Lung (tissue), 12 donors: Measurements from ENCODE around the gene C10orf95. TPM values are rescaled to one million over a fixed set of nuclear protein-coding genes. Genes with fewer than 3 reads are reported as not detected.

ENCODE experiments used
- ATAC-seq: fragments of 200-7000 bp; cut with Tn5 transposase; one replicate; pipeline ENCODE4 v1.9.1; 2020; ENCODE audit warnings: moderate number of reproducible peaks; ENCODE audit not compliant: insufficient read depth, low FRiP score
- DNase-seq, 3 donors: peaks; one replicate each; pipeline ENCODE4 v3.0.0-alpha.2; 2013 to 2017
- H3K27ac ChIP-seq, 2 donors: one replicate each; pipeline ENCODE4 v1.5.1; 2013; ENCODE audit warnings: mild to moderate bottlenecking in 2 of 2, moderate library complexity in 2 of 2, control low read depth in 1 of 2, inconsistent platforms in 1 of 2, low read depth in 1 of 2, low read length in 1 of 2
- H3K27me3 ChIP-seq, 3 donors: one replicate each; pipeline ENCODE4 v1.5.1; 2013; ENCODE audit warnings: low read length in 2 of 3; ENCODE audit not compliant: control insufficient read depth in 3 of 3, insufficient read depth in 3 of 3
- H3K36me3 ChIP-seq, 4 donors: one replicate each; pipeline ENCODE4 v1.5.1; 2013; ENCODE audit warnings: low read length in 4 of 4, mild to moderate bottlenecking in 1 of 4, moderate library complexity in 1 of 4; ENCODE audit not compliant: control insufficient read depth in 4 of 4, insufficient read depth in 4 of 4
- H3K4me1 ChIP-seq, 5 donors: one replicate each; pipeline ENCODE4 v1.5.1; 2013; ENCODE audit warnings: low read length in 5 of 5, mild to moderate bottlenecking in 2 of 5, moderate library complexity in 1 of 5; ENCODE audit not compliant: control insufficient read depth in 5 of 5, insufficient read depth in 5 of 5
- H3K4me3 ChIP-seq: one replicate; pipeline ENCODE4 v1.5.1; 2013; ENCODE audit warnings: mild to moderate bottlenecking, control low read depth, moderate library complexity
- H3K9ac ChIP-seq, 2 donors: one replicate each; pipeline ENCODE4 v1.5.1; 2013; ENCODE audit warnings: low read length in 2 of 2, control low read depth in 1 of 2; ENCODE audit not compliant: insufficient read depth in 1 of 2
- H3K9me3 ChIP-seq, 4 donors: one replicate each; pipeline ENCODE4 v1.5.1; 2013; ENCODE audit warnings: low read length in 3 of 4, mild to moderate bottlenecking in 1 of 4, moderate library complexity in 1 of 4; ENCODE audit not compliant: control insufficient read depth in 4 of 4, insufficient read depth in 3 of 4
- CTCF ChIP-seq: IDR thresholded peaks from 2 replicates; pipeline ENCODE4 v1.5.1; 2012; ENCODE audit warnings: mild to moderate bottlenecking; ENCODE audit errors: control extremely low read depth, extremely low read depth
- WGBS, 2 donors: extraction: QIAGEN DNeasy Blood & Tissue Kit; methylation state at CpG; one replicate each; pipeline ENCODE4 v1.1.7; 2013; 5-methylcytosine and 5-hydroxymethylcytosine counted together
- polyA plus RNA-seq, 2 donors: library from polyadenylated mRNA; stranded (reverse); fragments of 200-250 nt; gene quantifications; one replicate each; pipeline ENCODE4 v1.2.1, GENCODE V29; 2013
- total RNA-seq, 2 donors: library from RNA; depleted of rRNA in 1 of 2; stranded (reverse); fragments of >200 nt in 1 of 2; gene quantifications; one replicate each; pipeline ENCODE4 v1.2.1, GENCODE V29; 2014 to 2021
- donor health status: control.
- donor health status: control.
- donor health status: Bipolar disorder and iron deficiency.
- donor health status: healthy.
- donor health status: DM: yes; HTN: yes; CAD: no.

Gene C10orf95
- total and polyA plus RNA-seq, 4 donors, result 3.9 to 20.4 (median 6.2) TPM

GRCh38 chr10:102493771-102494170 is 42.4 kb upstream of the C10orf95 start:
- no peak for TF ChIP-seq CTCF
- no peak for DNase-seq
- Histone ChIP-seq H3K4me1 (peaks cover 0 to 14% (median 0%) of the 10 kb centered on the region in 5 donors), H3K36me3 (peaks cover 4 to 10% (median 5%) of the 10 kb centered on the region in 4 donors), H3K9ac (no peak overlapping the region), H3K27ac (no peak overlapping the region), H3K27me3 (no peaks in the 10 kb centered on the region), H3K4me3 (no peak overlapping the region), H3K9me3 (no peaks in the 10 kb centered on the region)
- no peak for ATAC-seq
- WGBS, 2 donors, result 90 to 97% methylated on average over 2 of the region's 2 CpGs

GRCh38 chr10:102492983-102493382 is 41.6 kb upstream of the C10orf95 start:
- peak in 2 of 3 donors; percentile 13 to 15 for DNase-seq
- ATAC-seq, result no peak
- Histone ChIP-seq H3K4me3 (no peak overlapping the region), H3K9me3 (no peaks in the 10 kb centered on the region), H3K27me3 (no peaks in the 10 kb centered on the region), H3K4me1 (peaks cover 0 to 14% (median 0%) of the 10 kb centered on the region in 5 donors), H3K27ac (peak overlapping the region in 1 of 2 donors; percentile 79), H3K36me3 (peaks cover 8 to 18% (median 13%) of the 10 kb centered on the region in 4 donors), H3K9ac (no peak overlapping the region)
- 49 to 50% methylated on average over 2 of the region's 2 CpGs for WGBS, 2 donors
- no peak for TF ChIP-seq CTCF

- peaks cover 10 to 21% (median 15%) of the 10 kb centered on the region in 4 donors for H3K36me3 ChIP-seq
- no peaks in the 10 kb centered on the region for H3K9me3 ChIP-seq
- DNase-seq, result no peak
- peak; percentile 47 for ATAC-seq
- H3K27ac ChIP-seq, result peak overlapping the region in 1 of 2 donors; percentile 79
- 87 to 94% methylated on average over 7 of the region's 7 CpGs for WGBS, 2 donors
- TF ChIP-seq CTCF, result no peak
- H3K4me1 ChIP-seq, result peaks cover 0 to 14% (median 0%) of the 10 kb centered on the region in 5 donors
- no peak overlapping the region for H3K4me3 ChIP-seq
- H3K27me3 ChIP-seq, result no peaks in the 10 kb centered on the region
- H3K9ac ChIP-seq, result no peak overlapping the region
Observed at GRCh38 chr10:102492344-102492939, 41.1 kb upstream of the C10orf95 start.
